ENCODE results near the gene OR5P2.
"Not testable (repeated sequence)": the region's sequence is repeated elsewhere in the genome, so short reads cannot be mapped to it uniquely, and the experiment has no call there.

The OR5P2 gene

DNA sequence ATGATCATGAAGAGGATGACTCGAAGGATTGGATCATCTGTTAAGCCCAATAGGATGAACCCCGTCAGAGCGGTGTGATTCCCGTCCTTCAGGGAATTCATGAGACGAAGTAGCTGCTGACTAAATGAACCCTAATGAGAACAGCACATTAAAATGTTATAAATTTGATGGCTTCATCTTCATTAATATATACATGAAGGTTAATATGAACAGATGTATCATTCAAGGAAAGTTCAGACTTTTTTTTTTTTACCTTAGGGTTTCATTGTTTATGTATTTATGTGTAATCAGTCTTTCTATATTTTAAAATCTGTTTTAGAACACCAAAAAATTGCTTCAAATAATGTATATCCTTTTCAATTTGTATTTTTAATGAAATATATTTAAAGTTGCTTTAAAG is at the start of gene OR5P2:
Gene OR5P2, minus strand, starts transcription at position 101 of the 400 bp plus-strand sequence. Its CDS starts 0 bp downstream, at position 101.
- no peak for ATAC-seq

DNA sequence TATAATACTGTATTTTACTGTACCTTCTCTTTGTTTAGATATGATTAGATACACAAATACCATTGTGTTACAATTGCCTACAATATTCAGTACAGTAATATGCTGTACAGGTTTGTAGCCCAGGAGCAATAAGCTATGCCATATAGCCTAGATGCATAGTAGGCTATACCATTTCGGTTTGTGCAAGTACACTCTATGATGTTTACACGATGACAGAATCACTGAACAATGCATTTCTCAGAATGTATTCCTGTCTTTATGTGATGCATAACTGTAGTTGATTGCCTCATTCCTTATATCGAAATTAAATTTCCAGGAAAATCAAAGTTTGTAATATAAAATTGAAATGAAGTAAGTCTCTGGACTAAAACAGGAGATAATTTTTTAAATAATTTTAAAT is 49.3 kb upstream of the OR5P2 start:
- no peak for ATAC-seq

DNA sequence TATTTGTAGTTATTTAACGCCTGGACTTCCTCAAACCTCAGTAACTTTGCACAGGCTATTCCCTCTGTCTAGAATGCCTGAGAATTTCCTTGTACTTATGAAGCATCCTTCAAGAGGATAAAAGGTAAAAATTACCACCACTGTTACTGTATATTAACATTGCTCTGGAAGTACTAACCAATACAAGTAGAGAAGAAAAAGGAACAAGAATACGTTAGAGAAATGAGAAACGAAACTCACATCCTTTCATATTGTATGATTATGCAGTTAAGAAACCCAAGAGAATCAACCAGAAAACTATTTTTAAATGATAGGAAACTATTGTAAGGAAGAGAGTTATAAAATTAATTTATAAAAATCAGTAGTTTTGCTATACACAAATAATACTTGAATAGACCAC is 48.2 kb upstream of the OR5P2 start:
- ATAC-seq, result no peak

DNA sequence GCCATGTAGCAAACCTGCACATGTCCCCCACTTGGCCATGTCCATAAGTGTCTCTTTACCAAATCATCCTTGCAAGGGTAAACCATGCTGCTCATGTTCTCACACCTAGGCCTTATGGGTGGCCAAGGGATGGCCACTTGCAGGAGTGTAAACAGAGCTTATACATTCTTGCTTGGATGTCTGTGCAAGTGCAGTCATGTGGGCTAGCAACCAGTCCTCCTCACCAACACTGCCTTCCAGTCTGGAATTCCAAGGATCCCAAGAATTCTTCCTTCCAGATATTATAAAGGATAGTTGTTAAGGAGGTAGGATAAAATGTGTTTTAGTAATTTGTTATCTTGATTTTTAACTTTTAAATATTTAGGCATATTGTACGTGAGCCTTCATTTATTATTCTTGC is 47.8 kb upstream of the OR5P2 start:
- ATAC-seq, result no peak

DNA sequence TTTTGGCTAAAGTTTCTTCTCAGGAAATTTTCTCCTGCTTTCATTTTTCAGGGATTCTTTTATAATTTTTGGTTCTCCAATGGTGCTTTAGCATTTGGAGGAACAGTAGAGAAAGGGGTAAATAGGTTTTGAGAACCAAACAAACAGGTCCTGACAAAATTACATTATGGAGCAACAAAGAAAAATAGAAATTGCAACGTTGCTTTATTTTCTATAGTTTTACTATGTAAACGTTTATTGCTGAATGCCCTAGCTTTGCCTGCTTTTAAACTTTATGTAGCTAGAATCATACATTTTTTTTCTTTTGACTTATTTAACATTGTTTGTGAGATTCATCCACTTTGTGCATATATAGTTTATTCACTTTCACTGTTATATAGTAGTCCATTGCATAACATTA is 43.8 kb upstream of the OR5P2 start:
- ATAC-seq, result no peak

GRCh38 chr11:7833527-7833926 is 36.8 kb upstream of the OR5P2 start:
- no peak for ATAC-seq

- no peak for ATAC-seq
Measured at GRCh38 chr11:7830740-7831139, 34.0 kb upstream of the OR5P2 start, which contains the start of gene OR5P3. Gene OR5P3 (minus strand): TSS chr11:7830840.

- no peak for ATAC-seq
Measured at GRCh38 chr11:7826324-7826723, 29.6 kb upstream of the OR5P2 start.

DNA sequence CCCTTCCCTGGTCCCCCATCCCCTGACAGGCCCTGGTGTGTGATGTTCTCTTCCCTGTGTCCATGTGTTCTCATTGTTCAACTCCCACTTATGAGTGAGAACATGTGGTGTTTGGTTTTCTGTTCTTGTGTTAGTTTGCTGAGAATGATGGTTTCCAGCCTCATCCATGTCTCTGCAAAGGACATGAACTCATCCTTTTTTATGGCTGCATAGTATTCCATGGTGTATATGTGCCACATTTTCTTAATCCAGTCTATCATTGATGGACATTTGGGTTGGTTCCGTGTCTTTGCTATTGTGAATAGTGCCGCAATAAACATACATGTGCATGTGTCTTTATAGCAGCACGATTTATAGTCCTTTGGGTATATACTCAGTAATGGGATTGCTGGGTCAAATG is 23.7 kb upstream of the OR5P2 start:
- ATAC-seq, result not testable (repeated sequence)

DNA sequence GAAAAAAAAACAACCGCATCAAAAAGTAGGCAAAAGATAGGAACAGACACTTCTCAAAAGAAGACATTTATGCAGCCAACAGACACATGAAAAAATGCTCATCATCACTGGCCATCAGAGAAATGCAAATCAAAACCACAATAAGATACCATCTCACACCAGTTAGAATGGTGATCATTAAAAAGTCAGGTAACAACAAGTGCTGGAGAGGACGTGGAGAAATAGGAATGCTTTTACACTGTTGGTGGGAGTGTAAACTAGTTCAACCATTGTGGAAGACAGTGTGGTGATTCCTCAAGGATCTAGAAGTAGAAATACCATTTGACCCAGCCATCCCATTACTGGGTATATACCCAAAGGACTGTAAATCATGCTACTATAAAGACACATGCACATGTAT is 18.2 kb upstream of the OR5P2 start:
- ATAC-seq, result not testable (repeated sequence)

DNA sequence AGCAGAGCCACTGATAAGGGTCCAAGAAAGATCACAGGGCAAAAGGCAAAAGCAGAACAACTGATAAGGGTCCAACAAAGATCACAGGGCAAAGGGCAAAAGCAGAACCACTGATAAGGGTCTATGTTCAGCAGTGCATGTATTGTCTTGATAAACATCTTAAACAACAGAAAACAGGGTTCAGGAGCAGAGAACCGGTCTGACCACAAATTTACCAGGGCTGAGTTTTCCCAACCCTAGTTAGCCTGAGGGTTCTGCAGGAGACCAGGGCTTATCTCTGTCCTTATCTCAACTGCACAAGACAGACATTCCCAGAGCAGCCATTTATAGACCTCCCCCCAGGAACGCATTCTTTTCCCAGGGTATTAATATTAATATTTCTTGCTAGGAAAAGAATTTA is 13.6 kb upstream of the OR5P2 start:
- not testable (repeated sequence) for ATAC-seq

- ATAC-seq, result no peak
Measured at GRCh38 chr11:7793233-7793632, 3.5 kb downstream of the OR5P2 start.

DNA sequence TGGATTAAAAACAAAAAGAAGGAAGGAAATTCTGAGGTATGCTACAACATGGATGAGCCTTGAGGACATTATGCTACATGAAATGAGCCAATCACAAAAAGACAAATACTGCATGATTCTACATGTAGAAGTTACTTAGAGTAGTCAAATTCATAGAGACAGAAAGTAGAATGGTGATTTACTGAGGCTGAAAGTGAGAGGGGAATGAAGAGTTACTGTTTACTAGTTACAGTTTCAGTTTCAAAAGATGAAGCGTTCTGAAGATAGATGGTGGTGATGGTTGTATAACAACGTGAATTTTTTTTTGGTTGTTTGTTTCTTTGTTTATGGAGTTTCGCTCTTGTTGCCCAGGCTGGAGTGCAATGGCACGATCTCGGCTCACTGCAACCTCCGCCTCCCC is 9.5 kb downstream of the OR5P2 start:
- no peak for ATAC-seq

DNA sequence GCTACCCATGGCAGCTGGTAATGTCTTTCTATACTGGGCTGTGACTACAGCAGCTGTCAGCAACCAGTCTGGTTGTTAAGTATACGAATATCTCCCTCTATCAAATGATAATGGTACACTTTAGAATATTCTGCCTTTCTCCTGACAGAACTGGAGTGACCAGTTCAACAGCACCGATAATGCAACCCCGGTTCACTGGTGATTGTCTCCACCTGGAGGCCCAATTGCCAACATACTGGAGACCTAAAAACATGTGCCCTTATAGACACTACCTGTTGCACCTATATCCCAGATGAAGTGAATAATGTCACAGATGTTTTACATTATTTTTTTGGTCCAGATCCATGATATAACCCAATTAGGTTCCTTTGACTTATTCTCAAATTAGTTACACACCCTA is 21.1 kb downstream of the OR5P2 start:
- ATAC-seq, result no peak

DNA sequence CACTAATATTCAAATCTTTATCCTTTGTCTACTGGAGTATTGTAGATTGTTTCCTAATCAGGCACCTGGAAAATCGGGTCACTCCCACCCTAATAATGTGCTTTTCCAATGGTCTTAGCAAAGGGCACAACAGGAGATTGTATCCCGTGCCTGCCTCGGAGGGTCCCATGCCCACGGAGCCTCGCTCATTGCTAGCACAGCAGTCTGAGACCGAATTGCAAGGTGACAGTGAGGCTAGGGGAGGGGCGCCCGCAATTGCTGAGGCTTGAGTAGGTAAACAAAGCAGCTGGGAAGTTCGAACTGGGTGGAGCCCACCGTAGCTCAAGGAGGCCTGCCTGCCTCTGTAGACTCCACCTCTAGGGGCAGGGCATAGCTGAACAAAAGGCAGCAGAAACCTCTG is 32.4 kb downstream of the OR5P2 start:
- ATAC-seq, result not testable (repeated sequence)

GRCh38 chr11:7759010-7759409 is 37.7 kb downstream of the OR5P2 start:
- no peak for ATAC-seq

DNA sequence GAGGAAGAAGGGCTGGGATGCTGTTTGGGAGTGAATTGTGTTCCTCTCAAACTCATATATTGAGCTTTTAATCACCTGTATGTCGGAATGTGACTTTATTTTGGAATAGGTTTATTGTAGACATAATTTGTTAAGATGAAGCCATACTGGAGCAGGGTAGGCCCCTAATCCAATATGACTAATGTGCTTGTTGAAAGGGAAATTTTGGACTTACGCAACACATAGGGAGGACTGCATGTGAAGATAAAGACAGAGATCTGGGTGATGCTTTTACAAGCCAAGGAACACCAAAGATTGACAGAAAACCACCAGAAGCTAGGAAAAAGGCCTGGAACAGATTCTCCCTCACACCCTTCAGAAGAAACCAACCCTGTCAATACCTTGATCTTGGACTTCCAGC is 47.3 kb downstream of the OR5P2 start:
- no peak for ATAC-seq
